ENCODE measurements around the gene CACNA1B.
"Not testable (repeated sequence)": the region's sequence is repeated elsewhere in the genome, so short reads cannot be mapped to it uniquely, and the experiment has no call there.

The CACNA1B gene

GRCh38 chr9:137877506-137878122 lies at the start of gene CACNA1B:
Gene CACNA1B (plus strand): TSS chr9:137877782. CDS start chr9:137877934, 152 bp downstream.
- DNase-seq, result not testable (repeated sequence)

- DNase-seq, result no peak
These were observed 49.6 kb upstream of the CACNA1B start for GRCh38 chr9:137827908-137828526.

GRCh38 chr9:137828527-137829259 lies 48.9 kb upstream of the CACNA1B start:
- no peak for DNase-seq

- DNase-seq, result no peak
These were observed 48.2 kb upstream of the CACNA1B start for GRCh38 chr9:137829260-137829996.

GRCh38 chr9:137832191-137832700 lies 45.3 kb upstream of the CACNA1B start:
- DNase-seq, result no peak

- no peak for DNase-seq
These were observed 44.6 kb upstream of the CACNA1B start for GRCh38 chr9:137832830-137833590.

- no peak for DNase-seq
These were observed 43.6 kb upstream of the CACNA1B start for GRCh38 chr9:137833721-137834613.

GRCh38 chr9:137834846-137835546 lies 42.6 kb upstream of the CACNA1B start:
- DNase-seq, result no peak

- DNase-seq, result no peak
These were observed 41.3 kb upstream of the CACNA1B start for GRCh38 chr9:137836151-137836830.

- DNase-seq, result peak; percentile 22
These were observed 40.7 kb upstream of the CACNA1B start for GRCh38 chr9:137836831-137837241.

- no peak for DNase-seq
These were observed 40.0 kb upstream of the CACNA1B start for GRCh38 chr9:137837345-137838278.

GRCh38 chr9:137838576-137838975 lies 39.0 kb upstream of the CACNA1B start:
- DNase-seq, result no peak

GRCh38 chr9:137843355-137843754 lies 34.2 kb upstream of the CACNA1B start:
- DNase-seq, result no peak

- DNase-seq, result no peak
These were observed 25.9 kb upstream of the CACNA1B start for GRCh38 chr9:137851516-137852267.

GRCh38 chr9:137853392-137853995 lies 24.1 kb upstream of the CACNA1B start:
- no peak for DNase-seq

- no peak for DNase-seq
These were observed 17.2 kb upstream of the CACNA1B start for GRCh38 chr9:137860361-137860760.

- DNase-seq, result no peak
These were observed 11.9 kb upstream of the CACNA1B start for GRCh38 chr9:137865581-137866145.

Data from NCI-H1694 (cell line).